B cell (primary cell): ENCODE measurements around the gene SLC16A7.

Experiments used
- EZH2 ChIP-seq: IDR thresholded peaks from 2 replicates; pipeline ENCODE4 v1.6.1; 2012; ENCODE audit warnings: borderline replicate concordance, low read depth, mild to moderate bottlenecking, moderate library complexity, low read length; ENCODE audit not compliant: insufficient read depth, poor library complexity, severe bottlenecking
- TF ChIP-seq, protein P1 (sequence below): fragments of 200-600 bp; IDR thresholded peaks from one replicate; pipeline ENCODE4 v1.8.0; 2022; ENCODE audit warnings: antibody characterized with exemption, mild to moderate bottlenecking

DNA sequence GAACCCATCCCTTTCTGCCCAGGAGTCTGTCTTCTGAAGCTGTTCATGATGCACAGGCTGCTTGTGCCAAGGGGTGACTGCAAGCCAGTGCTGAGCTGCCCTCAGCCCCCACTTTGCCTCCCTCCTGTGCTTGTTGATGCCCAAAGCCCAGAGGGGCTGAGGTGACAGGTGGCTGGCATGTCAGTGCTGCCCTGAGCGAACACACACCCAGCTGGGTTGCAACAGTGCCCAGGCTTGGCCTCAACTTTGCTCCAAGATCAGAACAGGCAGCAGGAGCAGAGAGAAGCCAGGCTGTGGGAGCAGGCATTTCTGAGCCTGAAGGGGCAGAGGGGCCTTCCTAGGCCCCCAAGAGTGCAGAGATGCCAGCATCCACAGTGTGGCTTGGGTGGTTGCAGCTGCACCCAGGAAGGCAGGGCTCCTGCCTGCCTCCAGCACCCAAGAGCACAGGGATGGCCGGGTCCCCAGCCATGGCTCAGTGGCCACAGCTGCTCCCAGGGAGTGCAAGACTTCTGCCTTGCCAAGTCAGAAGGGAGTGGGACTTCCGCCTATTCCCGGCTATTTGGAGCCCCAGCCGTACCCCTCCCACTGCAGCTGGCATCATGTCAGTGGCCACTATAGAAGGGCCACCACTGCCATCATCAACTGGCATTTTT is 83.1 kb downstream of the SLC16A7 start:
- TF ChIP-seq, protein P1, sequence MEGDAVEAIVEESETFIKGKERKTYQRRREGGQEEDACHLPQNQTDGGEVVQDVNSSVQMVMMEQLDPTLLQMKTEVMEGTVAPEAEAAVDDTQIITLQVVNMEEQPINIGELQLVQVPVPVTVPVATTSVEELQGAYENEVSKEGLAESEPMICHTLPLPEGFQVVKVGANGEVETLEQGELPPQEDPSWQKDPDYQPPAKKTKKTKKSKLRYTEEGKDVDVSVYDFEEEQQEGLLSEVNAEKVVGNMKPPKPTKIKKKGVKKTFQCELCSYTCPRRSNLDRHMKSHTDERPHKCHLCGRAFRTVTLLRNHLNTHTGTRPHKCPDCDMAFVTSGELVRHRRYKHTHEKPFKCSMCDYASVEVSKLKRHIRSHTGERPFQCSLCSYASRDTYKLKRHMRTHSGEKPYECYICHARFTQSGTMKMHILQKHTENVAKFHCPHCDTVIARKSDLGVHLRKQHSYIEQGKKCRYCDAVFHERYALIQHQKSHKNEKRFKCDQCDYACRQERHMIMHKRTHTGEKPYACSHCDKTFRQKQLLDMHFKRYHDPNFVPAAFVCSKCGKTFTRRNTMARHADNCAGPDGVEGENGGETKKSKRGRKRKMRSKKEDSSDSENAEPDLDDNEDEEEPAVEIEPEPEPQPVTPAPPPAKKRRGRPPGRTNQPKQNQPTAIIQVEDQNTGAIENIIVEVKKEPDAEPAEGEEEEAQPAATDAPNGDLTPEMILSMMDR: no peak
- TF ChIP-seq EZH2: no peak
